Adrenal gland (tissue), 12 donors: Measurements from ENCODE around the gene PHKA1. TPM values are rescaled to one million over a fixed set of nuclear protein-coding genes. Genes with fewer than 3 reads are reported as not detected.

ENCODE experiments used
- DNase-seq, 7 donors: peaks; one replicate each; pipeline ENCODE4 v3.0.0-alpha.2; 2019 to 2020
- H3K27ac ChIP-seq, 5 donors: fragments of 200-600 bp; sonication (generic) in 4 of 5; 1 replicate in 3 of 5; 2 replicates in 2 of 5; pipeline versions ENCODE4 v1.5.1 to v1.8.0; 2016 to 2020; ENCODE audit warnings: mild to moderate bottlenecking in 1 of 5
- H3K27me3 ChIP-seq: fragments of 200-600 bp; 2 replicates; pipeline ENCODE4 v1.8.0; 2021
- H3K36me3 ChIP-seq, 2 donors: fragments of 200-600 bp; replicated peaks in 1 of 2; 1 replicate in 1 of 2; 2 replicates in 1 of 2; pipeline versions ENCODE4 v1.5.1 to v1.8.0; 2018 to 2022
- H3K4me1 ChIP-seq, 2 donors: fragments of 200-600 bp; replicated peaks in 1 of 2; 1 replicate in 1 of 2; 2 replicates in 1 of 2; pipeline versions ENCODE4 v1.5.1 to v1.8.0; 2018 to 2021
- H3K4me3 ChIP-seq, 4 donors: fragments of 200-600 bp; sonication (generic) in 3 of 4; one replicate each; pipeline ENCODE4 v1.5.1; 2016 to 2018
- H3K9me3 ChIP-seq, 3 donors: fragments of 200-600 bp; sonication (generic) in 1 of 3; replicated peaks in 1 of 3; 1 replicate in 2 of 3; 2 replicates in 1 of 3; pipeline versions ENCODE4 v1.5.1 to v1.8.0; 2016 to 2021
- POLR2A ChIP-seq, 2 donors: fragments of 450-650 bp; IDR thresholded peaks; one replicate each; pipeline ENCODE4 v1.6.1; 2017; ENCODE audit warnings: antibody characterized with exemption in 2 of 2, mild to moderate bottlenecking in 2 of 2, moderate library complexity in 1 of 2
- WGBS, 4 donors: extraction: QIAGEN DNeasy Blood & Tissue Kit in 2 of 4; methylation state at CpG; one replicate each; pipeline versions ENCODE4 v1.1.5 to v1.1.7; 2013 to 2017; 5-methylcytosine and 5-hydroxymethylcytosine counted together
- intact Hi-C, 2 donors: fragments of 100-400 bp; cut with DNase I; formaldehyde crosslinking; loops; one replicate each; pipeline versions ENCODE4 v1.14.1 to v1.15.0; 2022 to 2023
- polyA plus RNA-seq, 3 donors: library from polyadenylated mRNA; stranded (reverse); fragments of 200-250 nt in 2 of 3; fragments of 350-450 nt in 1 of 3; fragmentation: Illumina TruSeq in 1 of 3; extraction: RNeasy Lipid Tissue Mini Kit (QIAGEN cat#74804) in 1 of 3; gene quantifications; one replicate each; pipeline ENCODE4 v1.2.3, GENCODE V29; 2013 to 2014
- small RNA-seq, 2 donors: library from RNA; depleted of rRNA; stranded (forward); fragments of <200 nt; gene quantifications; one replicate each; pipeline ENCODE3, GENCODE V24; 2016
- total RNA-seq, 9 donors: library from RNA; depleted of rRNA in 4 of 9; stranded (reverse); fragments of >200 nt in 4 of 9; fragments of 120-200 nt in 1 of 9; fragmentation: NEBNext Ultra II Directional in 1 of 9; extraction: Animal tissue kit (Norgen Biotek cat#: 25700) in 1 of 9; gene quantifications; one replicate each; pipeline versions ENCODE4 v1.1.0 to v1.2.4, GENCODE V29; 2013 to 2023
- TF ChIP-seq, protein P1 (sequence below), 6 experiments: fragments of 450-650 bp in 4 of 6; fragments of 200-600 bp in 2 of 6; sonication (generic) in 1 of 6; IDR thresholded peaks; 1 replicate in 5 of 6; 2 replicates in 1 of 6; pipeline versions ENCODE4 v1.5.1 to v1.8.0; 2016 to 2021; ENCODE audit warnings: antibody characterized with exemption in 6 of 6, mild to moderate bottlenecking in 2 of 6, moderate library complexity in 1 of 6
- donor health status: healthy with polysubstance abuse.
- donor health status: Bipolar disorder and iron deficiency.
- donor health status: DM: yes; HTN: yes; CAD: no.
- donor health status: DM: no; HTN: no; CAD: no.
- donor health status: DM: no; HTN: no; CAD: no.
- donor health status: DM: yes; HTN: yes; CAD: no.

The PHKA1 gene
- total and polyA plus RNA-seq, 12 donors = 11.8 to 46.4 (median 32.5) TPM

GRCh38 chrX:72540318-72540717 lies 173.8 kb downstream of the PHKA1 start:
- intact Hi-C loops = loop anchor here in 1 of 2 donors (10.0 kb wide), 1 partner anchor 236 kb away; the partner anchor contains the start of gene CITED1
- 7 to 20% (median 12%) methylated on average over 5 of the region's 5 CpGs for WGBS, 4 donors

DNA sequence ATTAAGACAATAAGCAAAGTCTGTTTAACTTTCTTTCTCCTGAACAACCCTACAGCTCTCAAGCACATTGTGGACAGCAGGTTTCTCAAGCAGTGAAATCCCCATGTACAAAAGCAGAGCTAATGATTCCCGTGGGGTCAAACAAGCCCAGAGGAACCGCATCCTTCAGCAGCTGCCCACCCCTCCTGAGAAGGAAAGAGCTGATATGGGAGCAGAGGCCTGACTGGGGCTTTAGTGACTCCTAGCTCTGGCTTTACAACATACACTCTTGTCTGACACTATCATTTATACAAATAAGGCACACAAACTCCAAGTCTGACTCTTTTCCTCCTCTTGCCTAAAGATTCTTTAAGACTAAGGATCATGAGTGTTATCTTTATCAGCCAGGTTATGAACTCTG lies 174.3 kb downstream of the PHKA1 start:
- Histone ChIP-seq H3K4me1 (no peaks in the 10 kb centered on the region), H3K36me3 (no peaks in the 10 kb centered on the region), H3K9me3 (no peaks in the 10 kb centered on the region), H3K27ac (no peak overlapping the region), H3K4me3 (no peak overlapping the region), H3K27me3 (no peaks in the 10 kb centered on the region)
- 63 to 100% (median 85%) methylated on average over 2 of the region's 2 CpGs for WGBS, 4 donors
- no peak for DNase-seq
- intact Hi-C loops = loop anchor here in 1 of 2 donors (10.0 kb wide), 1 partner anchor 235 kb away; the partner anchor contains the start of gene CITED1
- no peak for TF ChIP-seq POLR2A (IDR thresholded peaks at IDR 0.05)
- TF ChIP-seq, protein P1, sequence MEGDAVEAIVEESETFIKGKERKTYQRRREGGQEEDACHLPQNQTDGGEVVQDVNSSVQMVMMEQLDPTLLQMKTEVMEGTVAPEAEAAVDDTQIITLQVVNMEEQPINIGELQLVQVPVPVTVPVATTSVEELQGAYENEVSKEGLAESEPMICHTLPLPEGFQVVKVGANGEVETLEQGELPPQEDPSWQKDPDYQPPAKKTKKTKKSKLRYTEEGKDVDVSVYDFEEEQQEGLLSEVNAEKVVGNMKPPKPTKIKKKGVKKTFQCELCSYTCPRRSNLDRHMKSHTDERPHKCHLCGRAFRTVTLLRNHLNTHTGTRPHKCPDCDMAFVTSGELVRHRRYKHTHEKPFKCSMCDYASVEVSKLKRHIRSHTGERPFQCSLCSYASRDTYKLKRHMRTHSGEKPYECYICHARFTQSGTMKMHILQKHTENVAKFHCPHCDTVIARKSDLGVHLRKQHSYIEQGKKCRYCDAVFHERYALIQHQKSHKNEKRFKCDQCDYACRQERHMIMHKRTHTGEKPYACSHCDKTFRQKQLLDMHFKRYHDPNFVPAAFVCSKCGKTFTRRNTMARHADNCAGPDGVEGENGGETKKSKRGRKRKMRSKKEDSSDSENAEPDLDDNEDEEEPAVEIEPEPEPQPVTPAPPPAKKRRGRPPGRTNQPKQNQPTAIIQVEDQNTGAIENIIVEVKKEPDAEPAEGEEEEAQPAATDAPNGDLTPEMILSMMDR (IDR thresholded peaks at IDR 0.05) = no peak

More at GRCh38 chrX:72540318-72540717, 173.8 kb downstream of the PHKA1 start:
- Histone ChIP-seq H3K36me3 (no peaks in the 10 kb centered on the region), H3K27me3 (no peaks in the 10 kb centered on the region), H3K9me3 (no peaks in the 10 kb centered on the region), H3K4me3 (no peak overlapping the region), H3K4me1 (no peaks in the 10 kb centered on the region), H3K27ac (no peak overlapping the region)
- no peak for DNase-seq
- TF ChIP-seq POLR2A (IDR thresholded peaks at IDR 0.05) = no peak
- TF ChIP-seq, protein P1 (IDR thresholded peaks at IDR 0.05) = peak in 5 of 6 experiments; percentile 9 to 51 (median 44)

DNA sequence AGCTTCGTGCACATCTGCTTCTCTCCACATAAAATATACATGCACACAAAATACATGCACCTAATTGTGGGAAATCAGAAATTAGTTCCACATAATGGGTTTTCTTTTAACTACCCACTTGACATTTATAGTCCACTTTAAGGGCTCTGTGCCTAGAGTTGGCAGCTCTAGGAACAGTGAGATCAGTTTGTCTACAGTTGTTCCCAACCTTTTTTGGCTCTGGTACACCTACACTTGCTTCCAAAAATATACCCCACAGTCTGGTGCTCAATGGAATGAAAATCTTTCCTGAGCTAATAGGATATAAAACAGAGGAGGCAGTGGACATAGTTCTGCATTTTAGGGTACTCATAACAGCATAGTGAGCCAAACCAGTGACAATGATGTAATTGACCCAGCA lies 177.6 kb downstream of the PHKA1 start:
- Histone ChIP-seq H3K36me3 (no peaks in the 10 kb centered on the region), H3K9me3 (no peaks in the 10 kb centered on the region), H3K27ac (no peak overlapping the region), H3K4me1 (no peaks in the 10 kb centered on the region), H3K4me3 (no peak overlapping the region), H3K27me3 (no peaks in the 10 kb centered on the region)
- TF ChIP-seq POLR2A (IDR thresholded peaks at IDR 0.05) = no peak
- TF ChIP-seq, protein P1 (IDR thresholded peaks at IDR 0.05) = no peak
- DNase-seq = no peak
- intact Hi-C loops = no loop called here
- WGBS, 4 donors = 69 to 100% (median 88%) methylated on average over 1 of the region's 1 CpG

DNA sequence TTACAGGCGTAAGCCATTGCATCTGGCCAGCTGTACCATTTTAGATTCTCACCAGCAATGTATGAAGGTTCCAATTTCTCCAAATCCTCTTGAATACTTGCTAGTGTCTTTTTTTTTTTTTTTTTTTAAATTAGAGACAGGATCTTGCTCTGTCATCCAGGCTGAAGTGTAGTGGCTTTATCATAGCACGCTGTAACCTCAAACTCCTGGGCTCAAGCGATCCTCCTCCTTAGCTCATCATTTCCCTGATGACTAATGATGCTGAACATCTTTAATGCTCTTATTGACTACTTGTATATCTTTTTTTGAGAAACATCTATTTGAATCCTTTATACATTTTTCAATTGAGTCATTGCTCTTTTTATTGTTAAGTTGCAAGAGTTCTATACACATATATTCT lies 181.7 kb downstream of the PHKA1 start:
- 82 to 95% (median 94%) methylated on average over 3 of the region's 3 CpGs for WGBS, 4 donors
- no peaks in the 10 kb centered on the region for H3K36me3 ChIP-seq
- H3K27me3 ChIP-seq = peaks cover 4% of the 10 kb centered on the region
- no peaks in the 10 kb centered on the region for H3K9me3 ChIP-seq
- no peaks in the 10 kb centered on the region for H3K4me1 ChIP-seq
- no peak overlapping the region for H3K4me3 ChIP-seq
- no peak overlapping the region for H3K27ac ChIP-seq
- intact Hi-C loops = no loop called here
- TF ChIP-seq, protein P1 (IDR thresholded peaks at IDR 0.05) = no peak
- TF ChIP-seq POLR2A (IDR thresholded peaks at IDR 0.05) = no peak
- no peak for DNase-seq

Small RNAs within 50 kb of the gene (small RNA-seq; reads per million reads assigned to genes)
- gene BX295541.1 (0 reads per million in 2 donors), gene RF00012 (0 reads per million in 2 donors), gene RNU1-112P (0 reads per million in 2 donors)

Other genes starting within 250 kb of the PHKA1 start
- gene HDAC8, start 141.5 kb downstream of the PHKA1 start, total RNA-seq = 10 to 100 TPM; 32.1 to 62.8 (median 45.7) TPM
- 100 to 1,000 TPM in 2 of 3 donors, 10 to 100 TPM in 1; 59.3 to 232 (median 111) TPM for gene HDAC8, start 141.5 kb downstream of the PHKA1 start, polyA plus RNA-seq
- 1 to 10 TPM in 1 of 9 donors, under 1 TPM in 4, not detected in 4; 0.28 to 1.3 (median 0.42) TPM for gene DMRTC1B, start 62.6 kb upstream of the PHKA1 start, total RNA-seq
- gene DMRTC1B, start 62.6 kb upstream of the PHKA1 start, polyA plus RNA-seq = 1 to 10 TPM in 1 of 3 donors, under 1 TPM in 2; 0.67 to 2.3 (median 0.80) TPM
- gene FAM236B, start 68.4 kb upstream of the PHKA1 start, total RNA-seq = not detected
- gene FAM236B, start 68.4 kb upstream of the PHKA1 start, polyA plus RNA-seq = not detected
- not detected for gene FAM236D, start 93.9 kb upstream of the PHKA1 start, total RNA-seq
- gene FAM236D, start 93.9 kb upstream of the PHKA1 start, polyA plus RNA-seq = not detected
- not detected for gene FAM236C, start 198.3 kb upstream of the PHKA1 start, total RNA-seq
- not detected for gene FAM236C, start 198.3 kb upstream of the PHKA1 start, polyA plus RNA-seq
- gene FAM236A, start 223.9 kb upstream of the PHKA1 start, total RNA-seq = not detected
- not detected for gene FAM236A, start 223.9 kb upstream of the PHKA1 start, polyA plus RNA-seq
- gene DMRTC1, start 229.5 kb upstream of the PHKA1 start, total RNA-seq = 1 to 10 TPM in 1 of 9 donors, under 1 TPM in 5, not detected in 3; 0.11 to 1.3 (median 0.32) TPM
- under 1 TPM in 2 of 3 donors, not detected in 1; 0.03 to 0.46 TPM for gene DMRTC1, start 229.5 kb upstream of the PHKA1 start, polyA plus RNA-seq